Measurements from ENCODE around the gene THADA.
"Not testable (repeated sequence)": the region's sequence is repeated elsewhere in the genome, so short reads cannot be mapped to it uniquely, and the experiment has no call there.

The THADA gene

GRCh38 chr2:43465234-43465633, 130.6 kb downstream of the THADA start:
- no peak for DNase-seq (ENCODE audit: low spot score)

- DNase-seq (ENCODE audit: low spot score) = peak; percentile 70
Measured at GRCh38 chr2:43464590-43464989, 131.2 kb downstream of the THADA start.

- no peak for DNase-seq (ENCODE audit: low spot score)
Measured at GRCh38 chr2:43462866-43463641, 132.8 kb downstream of the THADA start.

- DNase-seq (ENCODE audit: low spot score) = no peak
Measured at GRCh38 chr2:43461453-43462073, 134.3 kb downstream of the THADA start.

- DNase-seq (ENCODE audit: low spot score) = no peak
Measured at GRCh38 chr2:43460611-43461365, 135.1 kb downstream of the THADA start.

- no peak for DNase-seq (ENCODE audit: low spot score)
Measured at GRCh38 chr2:43460174-43460546, 135.7 kb downstream of the THADA start.

GRCh38 chr2:43459446-43460173, 136.2 kb downstream of the THADA start:
- DNase-seq (ENCODE audit: low spot score) = no peak

GRCh38 chr2:43458014-43458628, 137.7 kb downstream of the THADA start:
- peak; percentile 46 for DNase-seq (ENCODE audit: low spot score)

- no peak for DNase-seq (ENCODE audit: low spot score)
Measured at GRCh38 chr2:43455731-43456642, 139.9 kb downstream of the THADA start.

GRCh38 chr2:43455296-43455695, 140.5 kb downstream of the THADA start:
- no peak for DNase-seq (ENCODE audit: low spot score)

GRCh38 chr2:43454791-43455190, 141.0 kb downstream of the THADA start:
- no peak for DNase-seq (ENCODE audit: low spot score)

- no peak for DNase-seq (ENCODE audit: low spot score)
Measured at GRCh38 chr2:43453179-43454170, 142.4 kb downstream of the THADA start.

- DNase-seq (ENCODE audit: low spot score) = no peak
Measured at GRCh38 chr2:43452318-43452731, 143.5 kb downstream of the THADA start.

GRCh38 chr2:43450617-43451016, 145.2 kb downstream of the THADA start:
- DNase-seq (ENCODE audit: low spot score) = no peak

- no peak for DNase-seq (ENCODE audit: low spot score)
Measured at GRCh38 chr2:43448822-43449110, 147.1 kb downstream of the THADA start.

GRCh38 chr2:43448011-43448821, 147.6 kb downstream of the THADA start:
- DNase-seq (ENCODE audit: low spot score) = no peak

- DNase-seq (ENCODE audit: low spot score) = not testable (repeated sequence)
Measured at GRCh38 chr2:43446755-43447154, 149.1 kb downstream of the THADA start.

GRCh38 chr2:43445781-43446180, 150.1 kb downstream of the THADA start:
- no peak for DNase-seq (ENCODE audit: low spot score)
